Esophagus muscularis mucosa (tissue), 3 donors: ENCODE results near the gene SLC39A10.

ENCODE experiments used
- EP300 ChIP-seq: sonication (generic); formaldehyde crosslinking; IDR thresholded peaks from one replicate; pipeline ENCODE4 v1.6.1; 2017; ENCODE audit warnings: antibody characterized with exemption
- TF ChIP-seq, protein P1 (sequence below), 3 experiments: fragments of 200-600 bp in 2 of 3; fragments of 450-650 bp in 1 of 3; sonication (generic) in 2 of 3; IDR thresholded peaks; one replicate each; pipeline ENCODE4 v1.5.1; 2017 to 2019; ENCODE audit warnings: antibody characterized with exemption in 3 of 3, mild to moderate bottlenecking in 2 of 3, moderate library complexity in 1 of 3

GRCh38 chr2:195675783-195676427 lies 18.9 kb downstream of the SLC39A10 start:
- TF ChIP-seq, protein P1, sequence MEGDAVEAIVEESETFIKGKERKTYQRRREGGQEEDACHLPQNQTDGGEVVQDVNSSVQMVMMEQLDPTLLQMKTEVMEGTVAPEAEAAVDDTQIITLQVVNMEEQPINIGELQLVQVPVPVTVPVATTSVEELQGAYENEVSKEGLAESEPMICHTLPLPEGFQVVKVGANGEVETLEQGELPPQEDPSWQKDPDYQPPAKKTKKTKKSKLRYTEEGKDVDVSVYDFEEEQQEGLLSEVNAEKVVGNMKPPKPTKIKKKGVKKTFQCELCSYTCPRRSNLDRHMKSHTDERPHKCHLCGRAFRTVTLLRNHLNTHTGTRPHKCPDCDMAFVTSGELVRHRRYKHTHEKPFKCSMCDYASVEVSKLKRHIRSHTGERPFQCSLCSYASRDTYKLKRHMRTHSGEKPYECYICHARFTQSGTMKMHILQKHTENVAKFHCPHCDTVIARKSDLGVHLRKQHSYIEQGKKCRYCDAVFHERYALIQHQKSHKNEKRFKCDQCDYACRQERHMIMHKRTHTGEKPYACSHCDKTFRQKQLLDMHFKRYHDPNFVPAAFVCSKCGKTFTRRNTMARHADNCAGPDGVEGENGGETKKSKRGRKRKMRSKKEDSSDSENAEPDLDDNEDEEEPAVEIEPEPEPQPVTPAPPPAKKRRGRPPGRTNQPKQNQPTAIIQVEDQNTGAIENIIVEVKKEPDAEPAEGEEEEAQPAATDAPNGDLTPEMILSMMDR (IDR thresholded peaks at IDR 0.05) = no peak
- TF ChIP-seq EP300 = no peak
